HEK293 (cell line): ENCODE measurements around the gene PLPPR1.

Experiments
- KLF7 ChIP-seq: fragments of 450-650 bp; formaldehyde crosslinking; IDR thresholded peaks from 2 replicates; pipeline ENCODE4 v1.5.1; 2016; ENCODE audit warnings: missing biosample characterization, missing genetic modification characterization, borderline replicate concordance
- ZNF785 ChIP-seq: fragments of 450-650 bp; formaldehyde crosslinking; IDR thresholded peaks from 2 replicates; pipeline ENCODE4 v1.5.1; 2016; ENCODE audit warnings: missing biosample characterization, missing genetic modification characterization
- TF ChIP-seq, protein P1 (sequence below): fragments of 450-650 bp; formaldehyde crosslinking; IDR thresholded peaks from 2 replicates; pipeline ENCODE4 v1.5.1; 2016; ENCODE audit warnings: missing biosample characterization, missing genetic modification characterization
- TF ChIP-seq, protein P2 (sequence below): fragments of 450-650 bp; formaldehyde crosslinking; optimal IDR thresholded peaks from 2 replicates; pipeline ENCODE3; 2016; ENCODE audit warnings: missing biosample characterization, mild to moderate bottlenecking, missing genetic modification characterization
- TF ChIP-seq, protein P3 (sequence below): fragments of 450-650 bp; formaldehyde crosslinking; IDR thresholded peaks from 2 replicates; pipeline ENCODE4 v1.5.1; 2016; ENCODE audit warnings: missing biosample characterization, missing genetic modification characterization
- TF ChIP-seq, protein P4 (sequence below): fragments of 450-650 bp; formaldehyde crosslinking; IDR thresholded peaks from 2 replicates; pipeline ENCODE4 v1.5.1; 2016; ENCODE audit warnings: missing biosample characterization, missing genetic modification characterization

DNA sequence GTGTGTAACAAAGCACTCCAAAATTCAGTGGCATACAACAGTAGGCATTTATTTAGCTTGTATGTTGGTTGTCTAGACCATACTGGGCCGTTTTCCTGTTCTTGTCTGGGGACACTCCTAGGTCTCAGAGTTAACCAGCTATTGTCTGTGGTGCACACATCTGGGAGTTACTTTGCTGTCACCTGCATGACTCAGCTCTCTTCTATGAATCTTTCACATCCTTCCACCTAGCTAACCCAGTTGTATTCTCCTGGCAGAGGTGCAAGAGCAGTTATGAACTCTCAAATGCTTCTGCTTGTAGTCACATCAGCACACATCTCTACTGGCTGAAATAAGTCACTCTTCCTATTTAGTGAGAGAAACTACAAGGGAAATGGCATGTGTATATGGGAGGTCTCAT, 218.2 kb downstream of the PLPPR1 start:
- TF ChIP-seq, protein P1, sequence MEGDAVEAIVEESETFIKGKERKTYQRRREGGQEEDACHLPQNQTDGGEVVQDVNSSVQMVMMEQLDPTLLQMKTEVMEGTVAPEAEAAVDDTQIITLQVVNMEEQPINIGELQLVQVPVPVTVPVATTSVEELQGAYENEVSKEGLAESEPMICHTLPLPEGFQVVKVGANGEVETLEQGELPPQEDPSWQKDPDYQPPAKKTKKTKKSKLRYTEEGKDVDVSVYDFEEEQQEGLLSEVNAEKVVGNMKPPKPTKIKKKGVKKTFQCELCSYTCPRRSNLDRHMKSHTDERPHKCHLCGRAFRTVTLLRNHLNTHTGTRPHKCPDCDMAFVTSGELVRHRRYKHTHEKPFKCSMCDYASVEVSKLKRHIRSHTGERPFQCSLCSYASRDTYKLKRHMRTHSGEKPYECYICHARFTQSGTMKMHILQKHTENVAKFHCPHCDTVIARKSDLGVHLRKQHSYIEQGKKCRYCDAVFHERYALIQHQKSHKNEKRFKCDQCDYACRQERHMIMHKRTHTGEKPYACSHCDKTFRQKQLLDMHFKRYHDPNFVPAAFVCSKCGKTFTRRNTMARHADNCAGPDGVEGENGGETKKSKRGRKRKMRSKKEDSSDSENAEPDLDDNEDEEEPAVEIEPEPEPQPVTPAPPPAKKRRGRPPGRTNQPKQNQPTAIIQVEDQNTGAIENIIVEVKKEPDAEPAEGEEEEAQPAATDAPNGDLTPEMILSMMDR (tag by site-specific recombination): no peak
- no peak for TF ChIP-seq ZNF785
- TF ChIP-seq, protein P2, sequence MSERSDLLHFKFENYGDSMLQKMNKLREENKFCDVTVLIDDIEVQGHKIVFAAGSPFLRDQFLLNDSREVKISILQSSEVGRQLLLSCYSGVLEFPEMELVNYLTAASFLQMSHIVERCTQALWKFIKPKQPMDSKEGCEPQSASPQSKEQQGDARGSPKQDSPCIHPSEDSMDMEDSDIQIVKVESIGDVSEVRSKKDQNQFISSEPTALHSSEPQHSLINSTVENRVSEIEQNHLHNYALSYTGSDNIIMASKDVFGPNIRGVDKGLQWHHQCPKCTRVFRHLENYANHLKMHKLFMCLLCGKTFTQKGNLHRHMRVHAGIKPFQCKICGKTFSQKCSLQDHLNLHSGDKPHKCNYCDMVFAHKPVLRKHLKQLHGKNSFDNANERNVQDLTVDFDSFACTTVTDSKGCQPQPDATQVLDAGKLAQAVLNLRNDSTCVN (tag by site-specific recombination): no peak
- no peak for TF ChIP-seq KLF7 (tag by site-specific recombination)
- TF ChIP-seq, protein P3, sequence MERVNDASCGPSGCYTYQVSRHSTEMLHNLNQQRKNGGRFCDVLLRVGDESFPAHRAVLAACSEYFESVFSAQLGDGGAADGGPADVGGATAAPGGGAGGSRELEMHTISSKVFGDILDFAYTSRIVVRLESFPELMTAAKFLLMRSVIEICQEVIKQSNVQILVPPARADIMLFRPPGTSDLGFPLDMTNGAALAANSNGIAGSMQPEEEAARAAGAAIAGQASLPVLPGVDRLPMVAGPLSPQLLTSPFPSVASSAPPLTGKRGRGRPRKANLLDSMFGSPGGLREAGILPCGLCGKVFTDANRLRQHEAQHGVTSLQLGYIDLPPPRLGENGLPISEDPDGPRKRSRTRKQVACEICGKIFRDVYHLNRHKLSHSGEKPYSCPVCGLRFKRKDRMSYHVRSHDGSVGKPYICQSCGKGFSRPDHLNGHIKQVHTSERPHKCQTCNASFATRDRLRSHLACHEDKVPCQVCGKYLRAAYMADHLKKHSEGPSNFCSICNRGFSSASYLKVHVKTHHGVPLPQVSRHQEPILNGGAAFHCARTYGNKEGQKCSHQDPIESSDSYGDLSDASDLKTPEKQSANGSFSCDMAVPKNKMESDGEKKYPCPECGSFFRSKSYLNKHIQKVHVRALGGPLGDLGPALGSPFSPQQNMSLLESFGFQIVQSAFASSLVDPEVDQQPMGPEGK: no peak
- TF ChIP-seq, protein P4, sequence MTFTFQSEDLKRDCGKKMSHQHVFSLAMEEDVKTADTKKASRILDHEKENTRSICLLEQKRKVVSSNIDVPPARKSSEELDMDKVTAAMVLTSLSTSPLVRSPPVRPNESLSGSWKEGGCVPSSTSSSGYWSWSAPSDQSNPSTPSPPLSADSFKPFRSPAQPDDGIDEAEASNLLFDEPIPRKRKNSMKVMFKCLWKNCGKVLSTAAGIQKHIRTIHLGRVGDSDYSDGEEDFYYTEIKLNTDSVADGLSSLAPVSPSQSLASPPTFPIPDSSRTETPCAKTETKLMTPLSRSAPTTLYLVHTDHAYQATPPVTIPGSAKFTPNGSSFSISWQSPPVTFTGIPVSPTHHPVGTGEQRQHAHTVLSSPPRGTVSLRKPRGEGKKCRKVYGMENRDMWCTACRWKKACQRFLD (tag by site-specific recombination): no peak
